ENCODE measurements around the gene TLX1.

Gene TLX1

GRCh38 chr10:101130984-101131961 lies at the start of gene TLX1:
Gene TLX1 (plus strand): TSS chr10:101131300. CDS start chr10:101131542, 242 bp downstream.
- no peak for TF ChIP-seq CTCF (IDR thresholded peaks at IDR 0.05; ENCODE audit: low read depth, low read length)
- no peak for DNase-seq (ENCODE audit: extremely low read depth, low read depth)

GRCh38 chr10:101085846-101086245 lies 45.3 kb upstream of the TLX1 start:
- TF ChIP-seq CTCF (IDR thresholded peaks at IDR 0.05; ENCODE audit: low read depth, low read length): no peak
- no peak for DNase-seq (ENCODE audit: extremely low read depth, low read depth)

GRCh38 chr10:101087376-101087775 lies 43.7 kb upstream of the TLX1 start:
- TF ChIP-seq CTCF (IDR thresholded peaks at IDR 0.05; ENCODE audit: low read depth, low read length): no peak
- no peak for DNase-seq (ENCODE audit: extremely low read depth, low read depth)

GRCh38 chr10:101087965-101088364 lies 43.1 kb upstream of the TLX1 start:
- no peak for DNase-seq (ENCODE audit: extremely low read depth, low read depth)
- TF ChIP-seq CTCF (IDR thresholded peaks at IDR 0.05; ENCODE audit: low read depth, low read length): no peak

- no peak for TF ChIP-seq CTCF (IDR thresholded peaks at IDR 0.05; ENCODE audit: low read depth, low read length)
- no peak for DNase-seq (ENCODE audit: extremely low read depth, low read depth)
Measured at GRCh38 chr10:101089520-101090299, 41.4 kb upstream of the TLX1 start.

GRCh38 chr10:101090597-101090996 lies 40.5 kb upstream of the TLX1 start:
- TF ChIP-seq CTCF (IDR thresholded peaks at IDR 0.05; ENCODE audit: low read depth, low read length): no peak
- no peak for DNase-seq (ENCODE audit: extremely low read depth, low read depth)

Data from AG09319 (cell line).